Measurements from ENCODE around the gene SRBD1.

The SRBD1 gene

DNA sequence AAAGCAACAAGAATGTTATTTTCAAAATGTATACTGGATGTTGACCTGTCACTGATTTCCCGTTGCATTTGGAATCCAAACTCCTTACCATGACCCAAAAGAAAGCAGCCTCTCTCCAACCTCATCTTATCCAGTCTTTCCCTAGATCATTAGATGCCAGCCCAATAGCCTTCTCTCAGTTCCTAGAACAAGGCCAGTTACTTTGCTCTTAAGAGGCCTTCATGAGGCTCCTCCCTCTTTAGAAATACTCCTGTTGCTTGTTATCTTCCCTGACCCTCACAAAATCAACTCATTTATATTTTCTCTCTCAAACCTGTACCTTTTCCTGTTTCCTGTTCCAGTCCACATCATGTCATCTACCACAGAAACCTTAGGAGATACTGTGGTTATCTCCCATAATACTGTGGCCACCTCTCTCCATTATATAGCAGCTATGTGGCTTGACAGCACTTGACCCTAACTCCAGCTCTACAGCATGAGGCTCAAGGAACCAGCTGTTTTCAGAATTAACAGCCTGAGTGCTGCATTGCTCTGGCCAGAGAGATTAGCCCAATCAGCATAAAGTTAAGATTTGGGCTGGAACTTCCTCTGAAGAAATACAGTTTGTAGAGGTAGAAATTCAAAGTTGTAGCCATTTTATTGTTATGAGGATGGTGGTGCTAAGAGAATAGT, 22.8 kb downstream of the SRBD1 start:
- DNase-seq = no peak

- DNase-seq = no peak
Observed at GRCh38 chr2:45586600-45586999, 24.5 kb downstream of the SRBD1 start.

DNA sequence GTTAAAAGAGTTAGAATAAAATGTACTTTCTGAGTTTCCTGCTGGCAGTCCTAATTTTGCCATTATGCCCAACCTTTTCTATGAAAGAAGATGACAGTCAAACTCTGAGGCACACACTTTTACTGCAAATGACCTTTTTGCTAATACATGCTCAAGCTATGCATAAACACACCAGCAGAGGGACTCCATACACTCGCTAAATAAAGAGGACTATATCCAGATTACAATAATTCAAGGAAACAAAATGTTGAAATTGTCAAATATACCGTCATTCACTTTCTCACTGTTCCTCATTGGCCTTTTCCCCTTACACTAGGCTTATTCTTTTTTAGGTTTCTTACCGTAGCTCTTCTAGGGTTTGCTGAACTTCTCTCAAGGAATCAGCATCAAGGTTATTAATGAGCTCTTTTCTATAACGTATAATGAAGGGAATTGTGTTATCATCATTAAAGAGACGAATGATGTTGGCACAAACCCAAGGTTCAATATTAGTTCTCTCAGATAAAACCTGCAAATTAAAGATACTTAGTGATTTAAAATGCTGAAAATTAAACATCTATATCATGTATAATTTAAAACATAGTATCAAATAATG, 25.7 kb downstream of the SRBD1 start:
- peak; percentile 37 for DNase-seq

DNA sequence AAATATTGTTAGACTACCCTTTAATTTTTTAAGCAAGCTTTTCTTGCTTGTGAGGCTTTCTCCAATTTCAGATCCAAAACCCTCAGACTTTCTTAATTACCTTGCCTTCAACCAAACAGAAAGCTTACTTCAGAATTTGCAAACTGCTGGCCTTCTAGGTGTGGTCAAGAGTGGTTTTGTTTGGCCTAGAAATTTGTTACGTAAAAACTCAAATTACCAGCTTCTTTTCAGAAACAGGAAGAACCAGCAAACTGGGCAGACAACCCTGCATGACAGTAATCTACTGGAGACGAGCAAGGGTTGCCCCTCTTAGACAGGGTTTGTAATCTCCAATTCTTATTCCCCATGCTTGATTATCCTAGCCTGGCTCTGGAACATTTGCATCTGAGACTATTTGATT, 27.1 kb downstream of the SRBD1 start:
- no peak for DNase-seq

DNA sequence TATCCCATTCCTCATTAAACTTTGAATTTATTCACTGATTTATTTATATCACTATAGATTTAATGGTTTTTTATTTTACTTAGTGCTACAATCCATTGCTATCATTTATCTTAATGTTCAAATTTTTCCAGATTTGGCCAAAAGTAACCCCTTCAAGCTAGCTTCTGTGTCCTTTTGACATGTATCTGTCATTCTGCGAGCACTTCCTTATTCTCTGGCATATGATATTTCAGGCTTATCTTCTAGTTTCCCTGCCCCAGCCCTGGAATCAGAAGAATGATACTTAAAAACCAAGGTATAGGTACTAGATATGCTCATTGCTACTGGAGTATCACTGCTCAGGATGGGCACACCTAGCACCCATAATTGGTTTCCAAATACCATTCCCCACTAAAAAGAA, 28.5 kb downstream of the SRBD1 start:
- no peak for DNase-seq

DNA sequence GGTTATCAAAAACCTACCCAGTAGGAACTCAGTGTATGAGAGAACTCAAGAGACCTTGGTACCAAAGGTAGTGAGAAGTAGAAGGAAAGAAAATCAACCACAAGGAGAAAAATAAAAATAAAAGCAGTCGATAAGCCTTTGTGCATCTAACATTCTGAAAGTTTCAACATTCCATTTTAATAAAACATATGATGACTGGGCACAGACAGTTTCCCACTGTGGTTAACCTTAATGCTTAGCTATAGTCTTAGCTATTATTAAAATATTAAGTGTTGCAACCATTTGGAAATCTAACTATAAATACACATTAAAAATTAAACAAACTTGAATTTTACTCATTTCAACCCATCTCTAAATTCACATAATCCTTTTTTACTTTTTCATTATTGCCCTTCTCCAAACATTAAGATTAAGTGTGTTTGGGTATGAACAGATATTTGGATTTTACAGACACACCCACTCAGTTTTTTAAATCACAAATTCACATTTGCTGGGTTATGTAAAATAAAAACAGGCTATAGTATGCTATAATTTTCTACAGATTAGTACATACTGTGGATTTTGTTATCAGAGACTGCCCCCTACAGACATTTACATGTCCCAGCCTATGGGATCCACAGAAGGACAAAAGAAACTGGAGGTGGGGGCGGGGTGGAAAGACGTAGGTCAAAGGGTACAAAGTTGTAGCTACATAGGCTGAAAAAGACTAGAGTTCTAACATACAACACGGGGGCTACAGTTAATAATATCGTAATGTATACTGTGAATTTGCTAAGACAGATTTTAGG, 32.8 kb downstream of the SRBD1 start:
- DNase-seq = peak; percentile 51

GRCh38 chr2:45577441-45577840, 33.6 kb downstream of the SRBD1 start:
- no peak for DNase-seq

DNA sequence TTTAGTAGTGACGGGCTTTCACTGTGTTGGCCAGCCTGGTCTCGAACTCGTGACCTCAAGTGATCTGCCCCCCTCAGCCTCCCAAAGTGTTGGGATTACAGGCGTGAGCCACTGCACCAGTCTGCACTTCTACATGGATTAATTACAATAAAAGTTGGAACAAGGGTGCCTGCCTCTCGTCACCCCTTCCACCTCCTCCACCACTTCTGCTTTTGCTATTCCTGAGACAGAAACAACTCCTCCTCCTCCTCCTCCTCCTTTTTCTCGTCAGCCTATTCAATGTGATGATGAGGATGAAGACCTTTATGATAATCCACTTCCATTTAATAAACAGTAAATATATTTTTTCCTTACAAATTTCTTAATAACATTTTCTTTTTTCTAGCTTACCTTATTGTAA, 35.2 kb downstream of the SRBD1 start:
- no peak for DNase-seq

DNA sequence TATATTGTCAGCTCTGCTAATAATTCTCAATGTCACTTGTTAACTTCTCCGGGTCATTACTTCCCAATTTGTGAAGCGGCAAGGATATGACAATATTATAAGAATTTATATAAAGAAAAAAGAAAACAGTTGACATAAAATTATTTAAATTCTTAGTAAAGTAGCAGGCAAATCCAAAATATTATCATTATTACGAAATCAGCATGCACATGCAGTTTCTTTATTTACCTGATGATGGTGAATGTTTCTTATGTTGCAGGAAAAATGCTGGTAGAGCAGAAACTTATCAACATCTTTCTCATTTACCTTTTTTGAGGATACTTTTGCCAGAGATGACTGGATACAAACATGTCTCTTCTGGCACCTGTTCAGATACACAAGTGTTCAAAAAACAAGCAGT, 38.1 kb downstream of the SRBD1 start:
- no peak for DNase-seq

DNA sequence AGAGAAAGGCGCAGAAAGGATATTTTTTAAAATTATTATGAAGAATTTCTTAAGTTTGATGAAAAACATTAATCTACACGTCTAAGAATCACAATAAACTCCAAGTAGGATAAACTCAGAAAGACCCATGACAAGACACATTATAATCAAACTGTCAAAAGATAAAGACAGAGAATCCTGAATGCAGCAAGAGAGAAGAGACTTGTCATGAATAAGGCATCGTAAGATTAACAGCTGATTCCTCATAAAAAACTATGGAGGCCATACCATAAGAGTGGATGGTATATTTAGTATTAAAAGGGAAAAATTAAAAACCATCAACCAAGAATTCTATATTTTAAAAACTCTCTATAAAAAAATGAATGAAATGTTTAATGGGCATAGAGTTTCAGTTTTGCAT, 39.1 kb downstream of the SRBD1 start:
- no peak for DNase-seq

DNA sequence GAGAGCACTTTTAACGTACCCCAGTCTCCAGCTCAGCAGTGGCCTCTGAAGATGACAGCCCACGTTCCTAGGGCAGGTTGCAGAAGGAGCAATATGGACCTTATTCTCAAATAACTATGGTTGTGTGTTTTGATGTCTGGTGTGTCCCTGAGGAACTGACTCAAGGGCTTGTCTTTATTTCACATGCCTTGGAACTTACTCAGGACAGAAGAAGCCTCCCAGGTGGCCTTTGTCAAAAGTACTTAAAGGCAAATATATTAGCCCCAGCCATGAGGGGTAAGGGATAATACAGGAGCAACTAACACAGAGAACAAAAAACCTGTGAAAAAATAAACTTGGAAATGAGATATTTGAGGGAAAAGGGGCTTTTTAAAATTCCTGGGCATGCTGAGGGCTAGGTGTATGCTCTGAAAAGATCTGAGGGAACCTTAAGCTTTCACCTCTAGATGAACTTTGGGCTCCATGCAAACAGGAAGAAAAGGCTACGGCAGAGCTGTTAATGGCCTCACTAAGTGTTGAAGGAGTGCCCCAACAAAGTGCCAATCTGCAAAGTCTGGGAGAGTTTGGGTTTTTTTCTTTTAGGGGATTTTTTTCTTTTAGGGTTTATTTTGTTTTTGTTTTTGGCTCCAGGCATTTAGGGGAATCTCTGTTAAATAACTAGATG, 40.3 kb downstream of the SRBD1 start:
- DNase-seq = no peak

DNA sequence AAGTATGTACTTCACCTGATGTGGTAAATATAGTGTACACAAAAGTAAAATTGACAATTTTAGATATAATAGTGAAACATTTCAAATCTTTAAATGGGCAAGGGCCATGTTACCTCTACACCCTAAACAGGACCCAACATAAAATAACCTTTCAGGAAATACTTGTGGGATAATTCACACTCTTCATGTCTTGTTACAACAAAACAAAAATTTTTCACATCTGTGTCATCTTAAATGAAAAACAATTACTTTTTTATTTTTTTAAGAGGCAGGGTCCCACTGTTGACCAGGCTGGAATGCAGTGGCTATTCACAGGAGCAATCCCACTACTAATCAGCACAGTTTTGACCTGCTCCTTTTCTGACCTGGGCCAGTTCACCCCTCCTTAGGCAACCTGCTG, 42.1 kb downstream of the SRBD1 start:
- no peak for DNase-seq

DNA sequence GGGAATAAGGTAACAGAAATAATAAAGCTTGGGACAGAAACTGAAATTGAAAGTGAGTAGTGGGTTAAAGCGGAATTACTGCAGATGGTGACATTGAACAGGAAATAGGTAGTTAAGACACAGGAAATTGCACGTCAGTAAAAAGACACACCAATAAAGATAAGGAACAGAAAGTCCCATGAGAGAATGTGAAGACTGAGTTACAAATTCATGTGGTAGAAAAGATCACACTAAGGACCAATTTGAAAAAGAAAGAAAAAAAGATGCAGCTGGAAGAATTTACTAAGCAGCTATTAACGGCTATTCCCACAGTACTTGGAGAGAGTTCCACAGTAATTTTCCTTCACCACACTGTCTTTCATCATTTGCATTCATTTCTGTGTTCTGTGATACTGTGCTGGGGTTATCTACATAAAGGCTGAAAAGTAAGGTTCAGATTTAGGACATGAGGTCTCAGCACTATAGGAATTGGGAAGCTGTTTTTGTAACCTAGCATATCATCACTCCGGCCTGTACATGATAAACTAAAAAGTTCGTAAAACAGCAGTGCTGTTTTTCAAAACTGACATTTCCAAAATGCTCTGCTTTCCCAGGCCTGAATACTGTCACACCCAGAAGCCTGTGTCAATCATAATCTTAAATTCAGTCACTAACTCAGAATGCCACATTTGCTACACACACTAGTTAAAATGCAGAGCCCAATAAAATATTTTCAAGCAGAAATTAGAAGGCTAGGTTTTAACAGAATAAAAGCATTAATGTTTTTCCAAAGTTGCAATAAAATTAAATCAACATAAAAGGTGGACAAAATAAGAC, 42.9 kb downstream of the SRBD1 start:
- peak; percentile 79 for DNase-seq

GRCh38 chr2:45567288-45567963, 43.6 kb downstream of the SRBD1 start:
- peak; percentile 1 for DNase-seq

GRCh38 chr2:45559436-45559835, 51.6 kb downstream of the SRBD1 start:
- DNase-seq = no peak

DNA sequence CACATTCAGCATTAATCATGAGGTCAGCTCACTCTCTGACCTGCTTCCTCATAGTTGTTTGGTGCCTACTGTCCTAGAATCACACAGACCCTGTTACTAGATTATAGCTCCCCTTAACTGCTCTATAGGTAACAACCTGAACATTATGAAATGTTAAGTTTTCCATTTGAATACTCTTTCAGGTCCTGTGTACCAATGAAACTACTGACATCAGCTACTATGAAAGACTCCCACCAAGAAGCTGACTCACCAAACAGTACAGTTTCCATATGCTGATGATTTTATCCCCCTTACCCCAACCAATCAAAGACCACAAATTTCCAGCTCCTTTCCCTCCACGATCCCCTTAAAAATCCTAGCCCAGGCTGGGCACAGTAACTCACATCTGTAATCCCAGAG, 56.3 kb downstream of the SRBD1 start:
- no peak for DNase-seq

DNA sequence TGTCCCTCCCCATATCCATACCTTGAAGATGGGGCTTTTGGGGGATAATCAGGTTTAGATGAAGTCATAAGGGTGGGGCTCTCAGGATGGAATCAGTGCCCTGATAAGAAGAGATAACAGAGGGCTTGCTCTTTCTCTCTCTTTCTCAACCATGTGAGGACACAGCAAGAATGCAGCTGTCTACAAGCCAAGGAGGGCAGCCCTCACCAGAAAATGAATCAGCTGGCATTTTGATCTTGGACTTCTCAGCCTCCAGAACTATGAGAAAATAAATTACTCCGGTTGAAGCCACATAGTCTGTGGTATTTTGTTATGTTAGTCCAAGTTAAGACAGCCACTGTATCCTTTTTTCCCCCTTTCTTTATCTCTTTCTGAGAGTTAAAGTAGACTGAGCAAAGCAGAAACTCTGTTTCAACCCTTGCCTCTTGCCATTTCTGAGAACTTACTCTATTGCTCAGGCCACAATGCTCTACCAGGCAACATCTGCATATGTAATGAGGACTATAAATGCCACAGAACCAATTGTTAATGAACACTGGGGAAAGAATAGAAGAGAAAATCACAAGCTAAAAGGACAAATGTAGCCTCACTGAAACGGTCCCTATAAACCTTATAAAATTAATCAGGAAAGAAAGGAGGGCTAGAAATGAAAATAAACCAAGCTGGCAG, 56.9 kb downstream of the SRBD1 start:
- DNase-seq = no peak

- no peak for DNase-seq
Observed at GRCh38 chr2:45551862-45552261, 59.2 kb downstream of the SRBD1 start.

DNA sequence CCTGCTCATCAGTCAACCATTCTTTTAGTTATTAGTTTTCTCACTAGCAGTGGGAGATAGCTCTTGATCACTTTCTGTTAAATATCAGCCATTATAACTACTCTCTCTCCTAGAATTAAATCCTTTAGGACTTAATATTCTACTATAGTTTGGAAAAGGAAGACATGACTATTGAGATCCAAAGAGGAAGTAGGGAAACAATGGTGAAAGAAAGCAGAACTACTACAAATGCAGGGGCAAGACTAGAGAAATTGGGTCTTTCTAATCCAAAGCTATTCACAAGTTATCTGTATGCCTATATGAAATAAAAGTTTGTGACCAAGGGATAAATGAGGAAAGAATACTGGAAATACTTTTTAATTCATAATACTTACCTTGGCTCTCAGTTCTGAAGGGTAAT, 65.1 kb downstream of the SRBD1 start:
- DNase-seq = no peak

DNA sequence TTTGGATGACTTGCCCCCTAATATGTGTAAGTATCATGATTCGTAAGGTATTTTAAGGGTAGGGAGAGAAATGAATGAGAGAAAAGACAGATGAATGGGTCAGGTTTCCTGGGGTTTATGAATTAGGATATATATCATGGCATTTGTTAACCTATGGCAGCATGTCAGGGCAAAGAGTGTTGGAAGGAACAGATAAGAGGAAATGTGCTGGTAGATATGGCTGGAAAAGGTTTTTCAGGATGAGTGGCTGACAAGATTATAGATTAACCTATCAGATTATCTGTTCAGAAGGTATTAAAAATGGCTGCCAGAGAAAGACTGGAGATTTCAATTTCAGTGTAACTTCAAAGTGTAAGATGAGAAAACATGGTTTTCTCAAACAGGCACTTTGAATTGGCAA, 67.8 kb downstream of the SRBD1 start:
- no peak for DNase-seq

DNA sequence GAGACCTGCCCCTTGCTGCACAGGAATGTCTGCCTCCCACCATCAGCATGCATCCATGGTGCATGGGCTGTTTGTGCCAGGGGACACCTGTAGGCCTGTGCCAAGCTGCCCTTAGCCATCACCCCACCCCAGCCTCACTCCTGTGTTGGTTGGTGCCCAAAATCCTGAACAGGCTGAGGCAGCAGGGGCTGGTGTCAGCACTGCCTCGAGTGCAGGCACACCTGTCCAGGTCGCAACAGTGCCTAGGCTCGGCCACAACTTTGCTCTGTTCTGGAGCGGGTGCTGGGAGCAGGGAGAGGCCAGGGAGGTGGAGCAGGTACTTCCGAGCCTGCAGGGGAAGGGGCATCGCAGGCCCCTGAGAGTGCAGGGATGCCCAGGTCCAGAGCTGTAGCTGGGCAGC, 69.1 kb downstream of the SRBD1 start:
- no peak for DNase-seq

GRCh38 chr2:45541450-45541849, 69.6 kb downstream of the SRBD1 start:
- no peak for DNase-seq
